NCI-H1048 (cell line): ENCODE results near the gene PSG5.
"Not testable (repeated sequence)": the region's sequence is repeated elsewhere in the genome, so short reads cannot be mapped to it uniquely, and the experiment has no call there.

Source experiments
- DNase-seq: peaks from one replicate; lab custom pipeline; 2025; lab: John Stamatoyannopoulos, UW

Gene PSG5

GRCh38 chr19:43186311-43186935 is at the start of gene PSG5:
Gene PSG5 (minus strand): TSS chr19:43186536. CDS start chr19:43186405, 131 bp downstream.
- DNase-seq: not testable (repeated sequence)

GRCh38 chr19:43235686-43236085 is 49.4 kb upstream of the PSG5 start:
- not testable (repeated sequence) for DNase-seq

GRCh38 chr19:43229315-43229714 is 43.0 kb upstream of the PSG5 start:
- DNase-seq: no peak

- DNase-seq: not testable (repeated sequence)
These were observed 42.4 kb upstream of the PSG5 start for GRCh38 chr19:43228730-43229129.

GRCh38 chr19:43226986-43227385 is 40.6 kb upstream of the PSG5 start:
- DNase-seq: not testable (repeated sequence)

- no peak for DNase-seq
These were observed 38.5 kb upstream of the PSG5 start for GRCh38 chr19:43224855-43225253.

GRCh38 chr19:43224201-43224854 is 38.0 kb upstream of the PSG5 start:
- DNase-seq: not testable (repeated sequence)

GRCh38 chr19:43221891-43222290 is 35.6 kb upstream of the PSG5 start:
- not testable (repeated sequence) for DNase-seq

- DNase-seq: not testable (repeated sequence)
These were observed 32.8 kb upstream of the PSG5 start for GRCh38 chr19:43219136-43219535.

- not testable (repeated sequence) for DNase-seq
These were observed 29.5 kb upstream of the PSG5 start for GRCh38 chr19:43215881-43216280.

- no peak for DNase-seq
These were observed 21.7 kb upstream of the PSG5 start for GRCh38 chr19:43207991-43208390.

GRCh38 chr19:43207174-43207573 is 20.8 kb upstream of the PSG5 start:
- not testable (repeated sequence) for DNase-seq

GRCh38 chr19:43205471-43206105 is 19.3 kb upstream of the PSG5 start, which contains the start of gene PSG4:
Gene PSG4 (minus strand): TSS chr19:43205638. CDS start chr19:43205536, 102 bp downstream.
- DNase-seq: not testable (repeated sequence)

GRCh38 chr19:43203611-43204010 is 17.3 kb upstream of the PSG5 start:
- not testable (repeated sequence) for DNase-seq

GRCh38 chr19:43201891-43202290 is 15.6 kb upstream of the PSG5 start:
- not testable (repeated sequence) for DNase-seq

- not testable (repeated sequence) for DNase-seq
These were observed 15.0 kb upstream of the PSG5 start for GRCh38 chr19:43201337-43201801.

GRCh38 chr19:43198686-43199419 is 12.5 kb upstream of the PSG5 start:
- DNase-seq: not testable (repeated sequence)

- DNase-seq: not testable (repeated sequence)
These were observed 11.5 kb upstream of the PSG5 start for GRCh38 chr19:43197666-43198397.

GRCh38 chr19:43194397-43194796 is 8.1 kb upstream of the PSG5 start:
- not testable (repeated sequence) for DNase-seq

- not testable (repeated sequence) for DNase-seq
These were observed 6.2 kb upstream of the PSG5 start for GRCh38 chr19:43192381-43193155.

GRCh38 chr19:43188092-43188491 is 1.8 kb upstream of the PSG5 start:
- not testable (repeated sequence) for DNase-seq
